H7 (cell line): ENCODE data around the gene CR1L. TPM values are rescaled to one million over a fixed set of nuclear protein-coding genes. Genes with fewer than 3 reads are reported as not detected.
"Not testable (repeated sequence)": the region's sequence is repeated elsewhere in the genome, so short reads cannot be mapped to it uniquely, and the experiment has no call there.

Experiments
- DNase-seq: peaks from one replicate; pipeline ENCODE4 v3.0.0; 2012
- H3K27me3 ChIP-seq: 2 replicates; pipeline ENCODE4 v1.6.0; 2011; ENCODE audit warnings: mild to moderate bottlenecking, low read length; ENCODE audit not compliant: control insufficient read depth, insufficient read depth
- H3K36me3 ChIP-seq: replicated peaks from 2 replicates; pipeline ENCODE4 v1.5.1; 2011; ENCODE audit warnings: low read length; ENCODE audit not compliant: control insufficient read depth, insufficient read depth
- H3K4me3 ChIP-seq: 2 replicates; pipeline ENCODE4 v1.5.1; 2011; ENCODE audit warnings: low read depth, mild to moderate bottlenecking, control low read depth, low read length, moderate library complexity; ENCODE audit not compliant: insufficient read depth
- total RNA-seq: library from RNA; depleted of rRNA; stranded (reverse); fragments of >200 nt; shearing (Covaris generic); gene quantifications from 2 replicates; pipeline ENCODE4 v1.2.3, GENCODE V29; 2014

The CR1L gene
- total RNA-seq, 1 experiment from 2014 or later, result not detected

- not testable (repeated sequence) for H3K36me3 ChIP-seq, H3K27me3 ChIP-seq, H3K4me3 ChIP-seq, DNase-seq
These were observed 10.6 kb upstream of the CR1L start for GRCh38 chr1:207634293-207634692.

GRCh38 chr1:207635569-207636186, 9.3 kb upstream of the CR1L start:
- not testable (repeated sequence) for H3K4me3 ChIP-seq, DNase-seq, H3K27me3 ChIP-seq, H3K36me3 ChIP-seq

- DNase-seq, H3K36me3 ChIP-seq, H3K27me3 ChIP-seq, H3K4me3 ChIP-seq: not testable (repeated sequence)
These were observed 6.3 kb upstream of the CR1L start for GRCh38 chr1:207638487-207639145.

GRCh38 chr1:207639362-207639761, 5.6 kb upstream of the CR1L start:
- DNase-seq, H3K36me3 ChIP-seq, H3K4me3 ChIP-seq, H3K27me3 ChIP-seq: not testable (repeated sequence)

GRCh38 chr1:207644166-207644851, 624 bp upstream of the CR1L start:
- no peak for DNase-seq
- Histone ChIP-seq H3K27me3 (no peaks in the 10 kb centered on the region), H3K4me3 (no peak overlapping the region), H3K36me3 (no peaks in the 10 kb centered on the region)

GRCh38 chr1:207645635-207646081, 725 bp downstream of the CR1L start:
- Histone ChIP-seq H3K27me3 (no peaks in the 10 kb centered on the region), H3K36me3 (no peaks in the 10 kb centered on the region), H3K4me3 (peak overlapping the region; percentile 35; the same call in 1 of the 2 replicates)
- no peak for DNase-seq

GRCh38 chr1:207646171-207646570, 1.2 kb downstream of the CR1L start:
- H3K36me3 ChIP-seq, result no peaks in the 10 kb centered on the region
- H3K27me3 ChIP-seq, result no peaks in the 10 kb centered on the region
- no peak for DNase-seq
- no peak overlapping the region for H3K4me3 ChIP-seq

GRCh38 chr1:207646944-207647579, 2.1 kb downstream of the CR1L start:
- no peaks in the 10 kb centered on the region for H3K36me3 ChIP-seq
- H3K4me3 ChIP-seq, result no peak overlapping the region
- H3K27me3 ChIP-seq, result no peaks in the 10 kb centered on the region
- DNase-seq, result no peak

GRCh38 chr1:207647671-207648333, 2.9 kb downstream of the CR1L start:
- Histone ChIP-seq H3K27me3 (no peaks in the 10 kb centered on the region), H3K36me3 (no peaks in the 10 kb centered on the region), H3K4me3 (no peak overlapping the region)
- no peak for DNase-seq

GRCh38 chr1:207648334-207649209, 3.6 kb downstream of the CR1L start:
- DNase-seq, result no peak
- no peak overlapping the region for H3K4me3 ChIP-seq

GRCh38 chr1:207649210-207649753, 4.3 kb downstream of the CR1L start:
- H3K27me3 ChIP-seq, result no peaks in the 10 kb centered on the region
- H3K36me3 ChIP-seq, result no peaks in the 10 kb centered on the region
- no peak overlapping the region for H3K4me3 ChIP-seq
- no peak for DNase-seq

More at GRCh38 chr1:207648334-207649209, 3.6 kb downstream of the CR1L start:
- no peaks in the 10 kb centered on the region for H3K36me3 ChIP-seq
- no peaks in the 10 kb centered on the region for H3K27me3 ChIP-seq

GRCh38 chr1:207649865-207650580, 5.1 kb downstream of the CR1L start:
- no peak overlapping the region for H3K4me3 ChIP-seq
- DNase-seq, result no peak
- H3K36me3 ChIP-seq, result no peaks in the 10 kb centered on the region
- H3K27me3 ChIP-seq, result no peaks in the 10 kb centered on the region

GRCh38 chr1:207651583-207651982, 6.7 kb downstream of the CR1L start:
- no peak for DNase-seq
- Histone ChIP-seq H3K36me3 (no peaks in the 10 kb centered on the region), H3K4me3 (no peak overlapping the region), H3K27me3 (no peaks in the 10 kb centered on the region)
